ENCODE results near the gene ATXN1.

GRCh38 chr6:16677458-16677857 lies 83.8 kb downstream of the ATXN1 start:
- no peak for TF ChIP-seq FOXM1 (IDR thresholded peaks at IDR 0.05; ENCODE audit: borderline replicate concordance)
- no peak for TF ChIP-seq CTBP1 (IDR thresholded peaks at IDR 0.05; ENCODE audit: borderline replicate concordance)
- TF ChIP-seq L3MBTL2 (conservative IDR thresholded peaks at IDR 0.05), result no peak
- TF ChIP-seq ARNT (IDR thresholded peaks at IDR 0.05), result no peak
- no peak for TF ChIP-seq NFRKB (IDR thresholded peaks at IDR 0.05)
- no peak for TF ChIP-seq ELF4 (IDR thresholded peaks at IDR 0.05)
- no peak for TF ChIP-seq ZNF384 (IDR thresholded peaks at IDR 0.05)
- TF ChIP-seq LEF1 (IDR thresholded peaks at IDR 0.05; ENCODE audit: borderline replicate concordance), result no peak
- no peak for TF ChIP-seq BHLHE40 (IDR thresholded peaks at IDR 0.05; ENCODE audit: borderline replicate concordance)
- no peak for TF ChIP-seq SUZ12 (IDR thresholded peaks at IDR 0.05)
- TF ChIP-seq FOXK2 (IDR thresholded peaks at IDR 0.05), result no peak
- TF ChIP-seq TARDBP (IDR thresholded peaks at IDR 0.05), result no peak

Measured in HEK293T (cell line).